Heart left ventricle (tissue), 16 donors: ENCODE results near the gene MIER1. TPM values are rescaled to one million over a fixed set of nuclear protein-coding genes. Genes with fewer than 3 reads are reported as not detected.

Experiments
- ATAC-seq, 4 donors: fragments of 200-7000 bp; cut with Tn5 transposase; one replicate each; pipeline ENCODE4 v1.9.1; 2020 to 2022; ENCODE audit warnings: moderate library complexity in 4 of 4, mild to moderate bottlenecking in 3 of 4, moderate number of reproducible peaks in 1 of 4
- DNase-seq, 5 donors: peaks; one replicate each; pipeline ENCODE4 v3.0.0-alpha.2; 2020
- H3K27ac ChIP-seq, 12 donors: fragments of 200-600 bp; sonication (generic) in 4 of 12; one replicate each; pipeline versions ENCODE4 v1.5.0 to v1.8.0; 2016 to 2022; ENCODE audit warnings: mild to moderate bottlenecking in 2 of 12
- H3K27me3 ChIP-seq, 9 donors: fragments of 200-600 bp; sonication (generic) in 2 of 9; one replicate each; pipeline versions ENCODE4 v1.5.1 to v1.8.0; 2016 to 2022; ENCODE audit warnings: mild to moderate bottlenecking in 3 of 9
- H3K36me3 ChIP-seq, 9 donors: fragments of 200-600 bp; sonication (generic) in 2 of 9; one replicate each; pipeline versions ENCODE4 v1.5.0 to v1.8.0; 2018 to 2022; ENCODE audit warnings: mild to moderate bottlenecking in 2 of 9
- H3K4me1 ChIP-seq, 12 donors: fragments of 200-600 bp; sonication (generic) in 4 of 12; one replicate each; pipeline versions ENCODE4 v1.5.0 to v1.8.0; 2016 to 2022; ENCODE audit warnings: mild to moderate bottlenecking in 3 of 12
- H3K4me3 ChIP-seq, 12 donors: fragments of 200-600 bp; sonication (generic) in 4 of 12; one replicate each; pipeline versions ENCODE4 v1.5.0 to v1.8.0; 2017 to 2022; ENCODE audit warnings: mild to moderate bottlenecking in 9 of 12, moderate library complexity in 4 of 12
- H3K9me3 ChIP-seq, 12 donors: fragments of 200-600 bp; sonication (generic) in 4 of 12; one replicate each; pipeline versions ENCODE4 v1.5.0 to v1.8.0; 2016 to 2022; ENCODE audit warnings: mild to moderate bottlenecking in 1 of 12
- POLR2A ChIP-seq, 2 donors: fragments of 450-650 bp; IDR thresholded peaks; one replicate each; pipeline ENCODE4 v1.6.1; 2017; ENCODE audit warnings: antibody characterized with exemption in 2 of 2, mild to moderate bottlenecking in 2 of 2, moderate library complexity in 2 of 2
- WGBS, 4 donors: extraction: QIAGEN DNeasy Blood & Tissue Kit in 2 of 4; methylation state at CpG; one replicate each; pipeline versions ENCODE4 v1.1.5 to v1.1.7; 2013 to 2018; 5-methylcytosine and 5-hydroxymethylcytosine counted together
- intact Hi-C, 10 donors: fragments of 100-400 bp; cut with DNase I; formaldehyde crosslinking; loops; one replicate each; pipeline versions ENCODE4 v1.11.1 to v1.14.2; 2022
- polyA plus RNA-seq, 2 donors: library from polyadenylated mRNA; stranded (reverse); fragments of 200-250 nt; gene quantifications; one replicate each; pipeline ENCODE4 v1.2.3, GENCODE V29; 2013
- total RNA-seq, 9 donors: library from RNA; depleted of rRNA in 2 of 9; stranded (reverse); fragments of >200 nt in 2 of 9; fragmentation: NEBNext Ultra II Directional in 3 of 9; extraction: Animal tissue kit (Norgen Biotek cat#: 25700) in 3 of 9; gene quantifications; one replicate each; pipeline versions ENCODE4 v1.1.0 to v1.2.4, GENCODE V29; 2016 to 2023
- TF ChIP-seq, protein P1 (sequence below), 12 donors: fragments of 200-600 bp; sonication (generic) in 4 of 12; IDR thresholded peaks; one replicate each; pipeline versions ENCODE4 v1.5.0 to v1.8.0; 2018 to 2022; ENCODE audit warnings: antibody characterized with exemption in 12 of 12, mild to moderate bottlenecking in 5 of 12
- donor health status: ischemic (EF 13 %, LVEDD 7.1; RV severe dilation, severe dysfunction).
- donor health status: healthy with polysubstance abuse.
- donor health status: DM: no; HTN: yes; CAD: no.
- donor health status: DM: no; HTN: no; CAD: no.
- donor health status: ischemic (EF 25% LVEDD 6.9; RV normal size, moderate dysfunction).
- donor health status: ischemic (EF 25% LVEDD 5.7; RV mildly dilated, moderate dysfunction).
- donor health status: healthy.
- donor health status: DM: yes; HTN: yes; CAD: no.
- donor health status: ischemic (EF 35%, LVEDD 5.7; RV mildly dilated, moderate dysfunction).
- donor health status: nonischemic (EF 11% LVEDD 7.7; RV severe dilation, severe dysfunction).
- donor health status: DM: yes; HTN: yes; CAD: no.
- donor health status: PGD.
- donor health status: ischemic (EF 29% LVEDD 5.4; RV normal size, mild dysfunction).
- donor health status: nonischemic (EF 23%, LVEDD 6.1; RV moderate dilation, normal function).

The MIER1 gene
- total and polyA plus RNA-seq, 11 donors = 7.3 to 23.8 (median 18.7) TPM

DNA sequence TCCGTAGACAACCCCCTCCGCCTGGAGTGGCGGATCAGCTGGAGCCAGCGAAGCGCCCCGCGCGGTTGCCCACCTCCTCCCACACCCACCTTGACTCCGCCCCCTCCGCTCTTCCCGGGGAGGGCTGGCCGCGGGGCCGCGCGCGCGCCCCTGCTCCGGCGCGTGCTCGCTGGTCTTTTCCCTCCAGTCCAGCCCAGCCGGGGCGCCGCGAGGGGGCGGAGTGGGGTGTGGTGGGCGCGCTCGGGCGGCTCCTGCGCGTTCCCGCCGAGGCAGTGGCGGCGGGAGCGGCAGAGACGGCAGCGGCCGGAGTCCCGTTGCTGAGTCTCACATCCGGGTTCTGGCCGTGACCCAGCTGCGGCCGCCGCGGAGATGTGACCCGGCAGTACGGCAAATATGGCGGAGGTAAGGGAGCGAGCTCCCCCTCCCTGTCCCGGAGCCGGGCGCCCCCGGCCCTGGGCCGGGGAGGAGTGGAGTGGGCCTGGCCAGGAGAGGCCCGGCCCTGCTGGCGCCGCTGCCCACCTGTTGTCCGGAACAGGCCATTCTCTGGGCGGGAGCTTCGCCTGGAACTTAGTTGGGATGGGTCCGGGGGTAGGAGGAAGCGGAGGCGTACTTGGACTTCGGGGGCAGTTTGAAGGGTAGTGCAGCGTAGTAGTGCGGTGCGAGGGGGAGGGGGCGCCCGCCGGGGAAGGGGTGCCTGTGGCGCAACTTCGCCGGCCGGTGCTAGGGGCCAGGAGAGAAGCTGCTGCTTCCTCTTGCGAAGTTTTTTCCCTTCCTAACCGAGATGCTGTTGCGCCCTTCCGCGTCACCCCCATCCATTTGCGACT lies 5.4 kb downstream of the MIER1 start:
- peaks cover 0 to 7% (median 0%) of the 10 kb centered on the region in 9 donors for H3K36me3 ChIP-seq
- intact Hi-C loops = loop anchor here in 4 of 10 donors (5.0 to 10.0 kb wide), 4 partner anchors 122 to 675 kb away; partner anchors contain the start of genes SLC35D1 (in 3 of the 4) and SERBP1 (in 1 of the 4)
- no peaks in the 10 kb centered on the region for H3K9me3 ChIP-seq
- H3K27ac ChIP-seq = peak overlapping the region; percentile 86 to 98 (median 93)
- DNase-seq = peak; percentile 96 to 98 (median 96)
- H3K27me3 ChIP-seq = no peaks in the 10 kb centered on the region
- peak overlapping the region; percentile 68 to 86 (median 76) for H3K4me3 ChIP-seq
- WGBS, 4 donors = 0 to 1% (median 1%) methylated on average over 26 to 83 of the region's 83 CpGs
- ATAC-seq = peak; percentile 74 to 91 (median 86)
- TF ChIP-seq, protein P1, sequence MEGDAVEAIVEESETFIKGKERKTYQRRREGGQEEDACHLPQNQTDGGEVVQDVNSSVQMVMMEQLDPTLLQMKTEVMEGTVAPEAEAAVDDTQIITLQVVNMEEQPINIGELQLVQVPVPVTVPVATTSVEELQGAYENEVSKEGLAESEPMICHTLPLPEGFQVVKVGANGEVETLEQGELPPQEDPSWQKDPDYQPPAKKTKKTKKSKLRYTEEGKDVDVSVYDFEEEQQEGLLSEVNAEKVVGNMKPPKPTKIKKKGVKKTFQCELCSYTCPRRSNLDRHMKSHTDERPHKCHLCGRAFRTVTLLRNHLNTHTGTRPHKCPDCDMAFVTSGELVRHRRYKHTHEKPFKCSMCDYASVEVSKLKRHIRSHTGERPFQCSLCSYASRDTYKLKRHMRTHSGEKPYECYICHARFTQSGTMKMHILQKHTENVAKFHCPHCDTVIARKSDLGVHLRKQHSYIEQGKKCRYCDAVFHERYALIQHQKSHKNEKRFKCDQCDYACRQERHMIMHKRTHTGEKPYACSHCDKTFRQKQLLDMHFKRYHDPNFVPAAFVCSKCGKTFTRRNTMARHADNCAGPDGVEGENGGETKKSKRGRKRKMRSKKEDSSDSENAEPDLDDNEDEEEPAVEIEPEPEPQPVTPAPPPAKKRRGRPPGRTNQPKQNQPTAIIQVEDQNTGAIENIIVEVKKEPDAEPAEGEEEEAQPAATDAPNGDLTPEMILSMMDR (IDR thresholded peaks at IDR 0.05) = peak; percentile 20 to 74 (median 48)
- peak in 1 of 2 donors; percentile 73 for TF ChIP-seq POLR2A (IDR thresholded peaks at IDR 0.05)
- H3K4me1 ChIP-seq = peaks cover 6 to 72% (median 54%) of the 10 kb centered on the region in 12 donors

DNA sequence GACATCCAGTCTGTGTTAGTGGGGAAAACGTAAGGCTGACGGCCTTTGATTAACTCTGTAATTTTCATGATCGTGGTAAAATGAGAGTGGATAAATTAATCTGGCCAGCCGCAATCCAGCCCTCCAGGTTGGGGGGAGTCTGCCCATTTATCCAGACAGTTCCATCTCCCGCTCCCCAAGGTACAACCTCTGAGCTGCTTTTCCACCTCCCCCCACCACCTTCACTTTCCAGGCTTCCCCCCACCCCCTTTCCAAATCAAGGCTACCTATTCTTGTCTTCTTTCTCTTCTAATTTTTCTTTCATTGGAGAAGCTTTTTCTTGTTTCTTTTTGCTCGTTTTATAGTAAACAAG lies 6.0 kb downstream of the MIER1 start:
- Histone ChIP-seq H3K27me3 (no peaks in the 10 kb centered on the region), H3K36me3 (peaks cover 0 to 7% (median 0%) of the 10 kb centered on the region in 9 donors), H3K4me3 (peak overlapping the region; percentile 68 to 86 (median 76)), H3K4me1 (peaks cover 6 to 75% (median 54%) of the 10 kb centered on the region in 12 donors), H3K27ac (peak overlapping the region; percentile 86 to 98 (median 93)), H3K9me3 (no peaks in the 10 kb centered on the region)
- intact Hi-C loops = loop anchor here in 1 of 10 donors (5.0 kb wide), 1 partner anchor 122 kb away; the partner anchor contains the start of gene SLC35D1
- ATAC-seq (no peak), DNase-seq (no peak)
- WGBS, 4 donors = 0 to 2% (median 1%) methylated on average over 6 of the region's 6 CpGs
- TF ChIP-seq POLR2A (IDR thresholded peaks at IDR 0.05) = no peak
- TF ChIP-seq, protein P1 (IDR thresholded peaks at IDR 0.05) = no peak

DNA sequence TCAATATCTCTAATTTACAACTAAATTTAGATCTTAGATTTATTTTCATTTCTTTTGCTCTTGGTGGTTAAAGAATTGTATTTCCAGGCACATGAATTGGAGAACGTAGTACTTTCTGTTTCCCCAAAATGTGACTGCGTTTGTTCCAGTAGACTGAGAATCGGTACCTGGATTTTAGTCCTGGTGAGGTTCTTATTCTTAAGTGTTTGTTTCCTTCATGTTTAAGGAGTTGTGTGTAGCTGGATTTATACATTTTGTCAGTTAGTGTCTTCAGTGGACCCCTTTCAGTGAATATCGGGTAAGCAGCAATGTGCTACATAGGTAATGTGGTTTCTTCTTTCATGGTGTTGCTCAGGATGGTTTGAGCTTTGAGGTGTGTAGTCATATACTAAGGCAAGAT lies 6.8 kb downstream of the MIER1 start:
- 34 to 39% (median 38%) methylated on average over 4 of the region's 4 CpGs for WGBS, 4 donors
- no peak for DNase-seq
- H3K4me3 ChIP-seq = peak overlapping the region in 11 of 12 donors; percentile 68 to 86 (median 77)
- no peaks in the 10 kb centered on the region for H3K27me3 ChIP-seq
- H3K9me3 ChIP-seq = no peaks in the 10 kb centered on the region
- TF ChIP-seq, protein P1 (IDR thresholded peaks at IDR 0.05) = no peak
- TF ChIP-seq POLR2A (IDR thresholded peaks at IDR 0.05) = no peak
- H3K36me3 ChIP-seq = peaks cover 0 to 7% (median 0%) of the 10 kb centered on the region in 9 donors
- H3K27ac ChIP-seq = peak overlapping the region in 9 of 12 donors; percentile 1 to 98 (median 93)
- intact Hi-C loops = loop anchor here in 1 of 10 donors (5.0 kb wide), 1 partner anchor 121 kb away; the partner anchor contains the start of gene SLC35D1
- ATAC-seq = no peak
- H3K4me1 ChIP-seq = peaks cover under 1 to 73% (median 50%) of the 10 kb centered on the region in 12 donors

DNA sequence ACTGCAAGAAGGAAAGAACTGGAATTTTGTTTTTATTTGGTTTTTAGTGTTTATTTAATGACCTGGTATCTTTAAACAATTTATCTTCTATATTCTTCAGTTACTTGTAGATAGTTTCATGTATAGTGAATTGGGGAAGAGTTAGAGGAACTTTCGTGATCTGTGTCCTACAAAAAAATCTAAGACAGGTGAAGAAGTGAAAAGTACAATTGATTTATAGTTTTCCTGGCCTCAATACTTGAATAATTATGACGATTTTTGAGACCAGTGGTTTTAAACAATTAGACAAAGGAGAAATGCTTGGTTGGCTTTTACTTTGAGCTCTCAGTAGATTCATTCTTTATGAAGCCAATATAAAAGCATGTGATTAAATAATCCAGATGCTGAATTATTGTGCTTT lies 7.5 kb downstream of the MIER1 start:
- DNase-seq = no peak
- peaks cover 0 to 67% (median 46%) of the 10 kb centered on the region in 12 donors for H3K4me1 ChIP-seq
- peaks cover 0 to 6% (median 0%) of the 10 kb centered on the region in 9 donors for H3K36me3 ChIP-seq
- H3K27me3 ChIP-seq = no peaks in the 10 kb centered on the region
- 56 to 66% (median 61%) methylated on average over 2 of the region's 2 CpGs for WGBS, 4 donors
- no peak overlapping the region for H3K27ac ChIP-seq
- H3K9me3 ChIP-seq = no peaks in the 10 kb centered on the region
- peak overlapping the region in 3 of 12 donors; percentile 77 to 81 (median 78) for H3K4me3 ChIP-seq
- ATAC-seq = no peak
- intact Hi-C loops = loop anchor here in 1 of 10 donors (5.0 kb wide), 1 partner anchor 120 kb away; the partner anchor contains the start of gene SLC35D1
- TF ChIP-seq POLR2A (IDR thresholded peaks at IDR 0.05) = no peak
- TF ChIP-seq, protein P1 (IDR thresholded peaks at IDR 0.05) = no peak
